ENCODE data around the gene NUDT1. TPM values are rescaled to one million over a fixed set of nuclear protein-coding genes. Genes with fewer than 3 reads are reported as not detected.

The NUDT1 gene
- 67.1 TPM for polyA plus RNA-seq (2013, experiment 1 of 2)
- polyA plus RNA-seq (2013, experiment 2 of 2): 70.0 TPM

DNA sequence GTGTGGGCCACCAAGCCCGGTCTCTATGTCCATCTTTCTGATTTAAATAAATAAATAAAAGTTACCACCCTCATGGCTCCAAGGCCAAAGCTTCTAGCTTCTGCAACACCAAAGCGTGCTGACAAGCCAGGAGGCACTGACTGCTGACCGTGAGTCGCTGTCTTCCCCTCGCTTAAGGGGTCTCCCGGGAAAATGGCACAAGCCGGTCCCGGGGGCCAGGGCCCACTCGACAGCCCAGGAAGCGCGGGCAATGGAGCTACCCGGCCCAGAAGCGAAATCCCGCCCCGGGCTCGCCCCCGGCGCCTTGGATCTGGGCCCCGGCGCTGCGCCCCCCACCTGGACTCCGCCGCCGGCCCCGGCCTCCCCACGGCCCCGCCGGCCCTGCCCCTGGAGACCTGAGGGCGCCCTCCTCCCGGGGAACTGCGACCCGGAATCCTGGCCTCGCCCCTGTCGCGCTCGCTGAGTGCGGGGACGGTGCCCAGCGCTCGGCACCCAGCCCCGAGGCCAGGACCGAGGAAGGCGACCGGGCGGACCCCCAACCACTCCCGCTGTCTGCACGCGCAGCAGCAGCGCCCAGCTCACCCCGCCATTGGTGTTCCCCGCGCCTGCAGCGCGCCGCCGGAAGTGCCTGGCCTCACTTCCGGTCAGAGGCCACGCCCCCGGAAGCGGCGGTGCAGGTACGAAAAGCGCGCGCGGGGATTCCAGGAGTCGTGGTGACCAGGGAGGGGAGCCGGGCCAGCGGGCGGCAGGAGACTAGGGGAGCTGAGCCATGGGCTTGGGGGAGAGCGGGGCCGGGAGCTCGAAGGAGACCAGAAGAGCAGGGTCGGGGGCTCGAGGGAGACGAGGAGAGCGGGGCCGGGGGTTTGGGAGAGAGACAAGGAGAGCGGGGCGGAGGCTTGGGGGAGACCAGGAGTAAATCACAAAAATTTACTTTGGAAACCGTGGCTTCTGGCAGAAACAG lies at the start of gene NUDT1, which contains the start of gene MRM2:
TSS of gene NUDT1 (plus strand) at position 647 of the 961 bp plus-strand sequence. CDS start 2,349 bp downstream, outside the sequence.
TSS of gene MRM2 (minus strand) at position 626 of the 961 bp plus-strand sequence. CDS start at position 590, 36 bp downstream.
- H3K36me3 ChIP-seq (ENCODE audit: insufficient read depth, low read length): peaks cover 40% of the 10 kb centered on the region
- H3K27me3 ChIP-seq (ENCODE audit: insufficient read depth, low read length): no peaks in the 10 kb centered on the region
- no peaks in the 10 kb centered on the region for H3K9me3 ChIP-seq (ENCODE audit: insufficient read depth, low read depth, low read length)
- peak within 1 kb of the TSS; percentile 93 for H3K9ac ChIP-seq (ENCODE audit: low read depth, low read length)
- H3K4me1 ChIP-seq (ENCODE audit: insufficient read depth, low read length): peaks cover 6% of the 10 kb centered on the region
- peak within 1 kb of the TSS; percentile 77 for H3K27ac ChIP-seq (ENCODE audit: low read depth, low read length)
- under 1% methylated on average over 80 of the region's 81 CpGs for WGBS
- H3K4me3 ChIP-seq (ENCODE audit: low read length): peak within 1 kb of the TSS; percentile 96

- 90% methylated on average over 18 of the region's 18 CpGs for WGBS
Observed at GRCh38 chr7:2192831-2193534, 49.0 kb upstream of the NUDT1 start.

GRCh38 chr7:2193575-2194305 lies 48.3 kb upstream of the NUDT1 start:
- Histone ChIP-seq H3K27ac (ENCODE audit: low read depth, low read length) (no peak overlapping the region), H3K27me3 (ENCODE audit: insufficient read depth, low read length) (no peaks in the 10 kb centered on the region), H3K4me1 (ENCODE audit: insufficient read depth, low read length) (no peaks in the 10 kb centered on the region), H3K9ac (ENCODE audit: low read depth, low read length) (no peak overlapping the region), H3K36me3 (ENCODE audit: insufficient read depth, low read length) (peaks cover 47% of the 10 kb centered on the region), H3K4me3 (ENCODE audit: low read length) (no peak overlapping the region), H3K9me3 (ENCODE audit: insufficient read depth, low read depth, low read length) (peaks cover 8% of the 10 kb centered on the region; the same call in 1 of the 2 replicates)
- WGBS: 89% methylated on average over 19 of the region's 19 CpGs

More at GRCh38 chr7:2192831-2193534, 49.0 kb upstream of the NUDT1 start:
- no peak overlapping the region for H3K27ac ChIP-seq (ENCODE audit: low read depth, low read length)
- peaks cover 51% of the 10 kb centered on the region for H3K36me3 ChIP-seq (ENCODE audit: insufficient read depth, low read length)
- H3K9me3 ChIP-seq (ENCODE audit: insufficient read depth, low read depth, low read length): peaks cover 11% of the 10 kb centered on the region; the same call in 1 of the 2 replicates
- no peak overlapping the region for H3K9ac ChIP-seq (ENCODE audit: low read depth, low read length)
- H3K4me1 ChIP-seq (ENCODE audit: insufficient read depth, low read length): no peaks in the 10 kb centered on the region
- H3K27me3 ChIP-seq (ENCODE audit: insufficient read depth, low read length): no peaks in the 10 kb centered on the region
- H3K4me3 ChIP-seq (ENCODE audit: low read length): no peak overlapping the region

- WGBS: 94% methylated on average over 13 of the region's 13 CpGs
- H3K4me3 ChIP-seq (ENCODE audit: low read length): no peak overlapping the region
- no peak overlapping the region for H3K27ac ChIP-seq (ENCODE audit: low read depth, low read length)
- no peaks in the 10 kb centered on the region for H3K4me1 ChIP-seq (ENCODE audit: insufficient read depth, low read length)
- peaks cover 53% of the 10 kb centered on the region for H3K36me3 ChIP-seq (ENCODE audit: insufficient read depth, low read length)
- peaks cover 2% of the 10 kb centered on the region; the same call in 1 of the 2 replicates for H3K9me3 ChIP-seq (ENCODE audit: insufficient read depth, low read depth, low read length)
- no peaks in the 10 kb centered on the region for H3K27me3 ChIP-seq (ENCODE audit: insufficient read depth, low read length)
- H3K9ac ChIP-seq (ENCODE audit: low read depth, low read length): no peak overlapping the region
Observed at GRCh38 chr7:2195400-2196246, 46.4 kb upstream of the NUDT1 start.

GRCh38 chr7:2196381-2197378 lies 45.3 kb upstream of the NUDT1 start:
- 92% methylated on average over 32 of the region's 32 CpGs for WGBS
- Histone ChIP-seq H3K9me3 (ENCODE audit: insufficient read depth, low read depth, low read length) (peaks cover 2% of the 10 kb centered on the region; the same call in 1 of the 2 replicates), H3K4me3 (ENCODE audit: low read length) (no peak overlapping the region), H3K36me3 (ENCODE audit: insufficient read depth, low read length) (peaks cover 51% of the 10 kb centered on the region), H3K4me1 (ENCODE audit: insufficient read depth, low read length) (no peaks in the 10 kb centered on the region), H3K27ac (ENCODE audit: low read depth, low read length) (no peak overlapping the region), H3K9ac (ENCODE audit: low read depth, low read length) (no peak overlapping the region), H3K27me3 (ENCODE audit: insufficient read depth, low read length) (no peaks in the 10 kb centered on the region)

- Histone ChIP-seq H3K9ac (ENCODE audit: low read depth, low read length) (no peak overlapping the region), H3K4me1 (ENCODE audit: insufficient read depth, low read length) (no peaks in the 10 kb centered on the region), H3K4me3 (ENCODE audit: low read length) (no peak overlapping the region), H3K27ac (ENCODE audit: low read depth, low read length) (no peak overlapping the region), H3K36me3 (ENCODE audit: insufficient read depth, low read length) (peaks cover 47% of the 10 kb centered on the region), H3K27me3 (ENCODE audit: insufficient read depth, low read length) (no peaks in the 10 kb centered on the region), H3K9me3 (ENCODE audit: insufficient read depth, low read depth, low read length) (peaks cover 2% of the 10 kb centered on the region; the same call in 1 of the 2 replicates)
- 95% methylated on average over 19 of the region's 21 CpGs for WGBS
Observed at GRCh38 chr7:2197436-2198155, 44.4 kb upstream of the NUDT1 start.

GRCh38 chr7:2198206-2198605 lies 43.8 kb upstream of the NUDT1 start:
- Histone ChIP-seq H3K9me3 (ENCODE audit: insufficient read depth, low read depth, low read length) (peaks cover 2% of the 10 kb centered on the region; the same call in 1 of the 2 replicates), H3K4me1 (ENCODE audit: insufficient read depth, low read length) (no peaks in the 10 kb centered on the region), H3K4me3 (ENCODE audit: low read length) (no peak overlapping the region), H3K9ac (ENCODE audit: low read depth, low read length) (no peak overlapping the region; the same call in 1 of the 2 replicates), H3K27ac (ENCODE audit: low read depth, low read length) (no peak overlapping the region), H3K27me3 (ENCODE audit: insufficient read depth, low read length) (no peaks in the 10 kb centered on the region), H3K36me3 (ENCODE audit: insufficient read depth, low read length) (peaks cover 44% of the 10 kb centered on the region)
- 94% methylated on average over 15 of the region's 15 CpGs for WGBS

DNA sequence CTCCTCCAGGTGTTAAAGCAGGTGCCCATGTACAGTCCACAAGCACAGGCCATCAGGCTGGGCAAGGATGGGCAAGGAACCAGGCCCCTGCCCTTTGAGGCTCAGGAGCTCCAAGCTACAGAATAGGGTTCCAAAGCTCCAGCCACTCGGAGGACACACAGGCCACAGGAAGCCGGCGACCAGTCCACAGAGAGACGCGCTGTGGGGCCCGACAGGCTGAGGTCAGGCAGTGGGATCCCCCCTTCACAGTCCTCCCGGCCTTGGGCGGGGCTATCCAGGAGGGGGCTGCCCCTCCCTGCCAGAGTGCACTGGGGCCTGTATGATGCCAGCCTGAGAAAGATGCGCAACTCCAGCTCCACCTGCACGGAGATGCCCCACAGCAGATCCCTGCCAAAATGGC lies 43.3 kb upstream of the NUDT1 start:
- H3K9ac ChIP-seq (ENCODE audit: low read depth, low read length): no peak overlapping the region
- WGBS: 93% methylated on average over 10 of the region's 10 CpGs
- H3K4me3 ChIP-seq (ENCODE audit: low read length): no peak overlapping the region
- no peaks in the 10 kb centered on the region for H3K27me3 ChIP-seq (ENCODE audit: insufficient read depth, low read length)
- peaks cover 47% of the 10 kb centered on the region for H3K36me3 ChIP-seq (ENCODE audit: insufficient read depth, low read length)
- no peaks in the 10 kb centered on the region for H3K4me1 ChIP-seq (ENCODE audit: insufficient read depth, low read length)
- no peak overlapping the region for H3K27ac ChIP-seq (ENCODE audit: low read depth, low read length)
- H3K9me3 ChIP-seq (ENCODE audit: insufficient read depth, low read depth, low read length): peaks cover 2% of the 10 kb centered on the region; the same call in 1 of the 2 replicates

- Histone ChIP-seq H3K9ac (ENCODE audit: low read depth, low read length) (no peak overlapping the region), H3K27ac (ENCODE audit: low read depth, low read length) (no peak overlapping the region), H3K27me3 (ENCODE audit: insufficient read depth, low read length) (no peaks in the 10 kb centered on the region), H3K9me3 (ENCODE audit: insufficient read depth, low read depth, low read length) (peaks cover 2% of the 10 kb centered on the region; the same call in 1 of the 2 replicates), H3K4me1 (ENCODE audit: insufficient read depth, low read length) (no peaks in the 10 kb centered on the region), H3K36me3 (ENCODE audit: insufficient read depth, low read length) (peaks cover 49% of the 10 kb centered on the region), H3K4me3 (ENCODE audit: low read length) (no peak overlapping the region)
- WGBS: 93% methylated on average over 16 of the region's 16 CpGs
Observed at GRCh38 chr7:2199528-2199927, 42.5 kb upstream of the NUDT1 start.
